Measurements from ENCODE around the gene CDH18. TPM values are rescaled to one million over a fixed set of nuclear protein-coding genes. Genes with fewer than 3 reads are reported as not detected.

The CDH18 gene
- total RNA-seq, 1 experiment from 2014 or later, result 5.3 TPM

- no peak for DNase-seq (ENCODE audit: low spot score)
These were observed 254.1 kb downstream of the CDH18 start for GRCh38 chr5:19733612-19734495.

- DNase-seq (ENCODE audit: low spot score), result no peak
These were observed 259.4 kb downstream of the CDH18 start for GRCh38 chr5:19728571-19728970.

- no peak for DNase-seq (ENCODE audit: low spot score)
These were observed 268.9 kb downstream of the CDH18 start for GRCh38 chr5:19719109-19719508.

GRCh38 chr5:19713740-19714139 lies 274.3 kb downstream of the CDH18 start:
- no peak for DNase-seq (ENCODE audit: low spot score)

- no peak for DNase-seq (ENCODE audit: low spot score)
These were observed 278.6 kb downstream of the CDH18 start for GRCh38 chr5:19709403-19709802.

- no peak for DNase-seq (ENCODE audit: low spot score)
These were observed 281.2 kb downstream of the CDH18 start for GRCh38 chr5:19706776-19707175.

GRCh38 chr5:19701731-19702130 lies 286.3 kb downstream of the CDH18 start:
- no peak for DNase-seq (ENCODE audit: low spot score)

- no peak for DNase-seq (ENCODE audit: low spot score)
These were observed 292.9 kb downstream of the CDH18 start for GRCh38 chr5:19694949-19695611.

GRCh38 chr5:19690978-19691377 lies 297.0 kb downstream of the CDH18 start:
- DNase-seq (ENCODE audit: low spot score), result no peak

- no peak for DNase-seq (ENCODE audit: low spot score)
These were observed 302.5 kb downstream of the CDH18 start for GRCh38 chr5:19685473-19685872.

- DNase-seq (ENCODE audit: low spot score), result peak; percentile 14
These were observed 311.1 kb downstream of the CDH18 start for GRCh38 chr5:19676895-19677294.

- DNase-seq (ENCODE audit: low spot score), result no peak
These were observed 327.3 kb downstream of the CDH18 start for GRCh38 chr5:19660679-19661078.

- DNase-seq (ENCODE audit: low spot score), result no peak
These were observed 332.4 kb downstream of the CDH18 start for GRCh38 chr5:19655627-19656026.

- DNase-seq (ENCODE audit: low spot score), result no peak
These were observed 349.5 kb downstream of the CDH18 start for GRCh38 chr5:19638461-19638860.

- peak; percentile 40 for DNase-seq (ENCODE audit: low spot score)
These were observed 357.1 kb downstream of the CDH18 start for GRCh38 chr5:19630876-19631275.

- no peak for DNase-seq (ENCODE audit: low spot score)
These were observed 361.8 kb downstream of the CDH18 start for GRCh38 chr5:19626211-19626610.

- no peak for DNase-seq (ENCODE audit: low spot score)
These were observed 362.4 kb downstream of the CDH18 start for GRCh38 chr5:19625562-19625961.

GRCh38 chr5:19619571-19619970 lies 368.4 kb downstream of the CDH18 start:
- no peak for DNase-seq (ENCODE audit: low spot score)

GRCh38 chr5:19616701-19617215 lies 371.2 kb downstream of the CDH18 start:
- no peak for DNase-seq (ENCODE audit: low spot score)

GRCh38 chr5:19615661-19616060 lies 372.3 kb downstream of the CDH18 start:
- DNase-seq (ENCODE audit: low spot score), result no peak

- DNase-seq (ENCODE audit: low spot score), result no peak
These were observed 372.9 kb downstream of the CDH18 start for GRCh38 chr5:19615071-19615470.

- DNase-seq (ENCODE audit: low spot score), result peak; percentile 13
These were observed 379.5 kb downstream of the CDH18 start for GRCh38 chr5:19608444-19609002.
